OCI-M2 (cell line): Measurements from ENCODE around the gene HLCS.

Experiments
- DNase-seq: peaks from one replicate; lab custom pipeline; 2025; ENCODE audit not compliant: unreplicated experiment; lab: John Stamatoyannopoulos, UW

HLCS gene

DNA sequence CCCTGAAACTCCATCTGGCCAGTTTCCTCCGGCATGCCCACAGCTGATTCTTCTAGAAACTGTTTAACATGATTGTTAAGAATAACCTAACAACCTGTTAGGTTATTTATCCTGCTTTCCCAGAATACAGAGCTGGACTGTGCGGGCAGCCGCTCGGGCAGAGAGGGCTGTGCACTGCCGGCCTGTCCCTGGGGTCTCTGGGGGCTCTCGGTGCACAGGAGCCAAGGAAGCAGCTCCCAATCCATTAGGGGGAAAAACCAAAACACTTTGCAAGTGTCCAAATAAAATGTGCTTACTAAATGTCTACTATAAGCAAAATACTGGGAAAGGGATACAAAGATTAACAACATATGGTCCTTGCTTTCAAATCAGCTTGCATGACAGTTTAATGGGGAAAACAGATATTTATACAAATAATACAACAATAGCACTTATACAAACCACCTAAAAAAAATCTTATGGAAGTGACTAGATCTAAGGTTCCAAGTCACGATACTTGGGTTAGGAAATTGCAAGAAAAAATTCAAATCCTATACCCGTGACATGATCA is 50.7 kb downstream of the HLCS start:
- DNase-seq: no peak

DNA sequence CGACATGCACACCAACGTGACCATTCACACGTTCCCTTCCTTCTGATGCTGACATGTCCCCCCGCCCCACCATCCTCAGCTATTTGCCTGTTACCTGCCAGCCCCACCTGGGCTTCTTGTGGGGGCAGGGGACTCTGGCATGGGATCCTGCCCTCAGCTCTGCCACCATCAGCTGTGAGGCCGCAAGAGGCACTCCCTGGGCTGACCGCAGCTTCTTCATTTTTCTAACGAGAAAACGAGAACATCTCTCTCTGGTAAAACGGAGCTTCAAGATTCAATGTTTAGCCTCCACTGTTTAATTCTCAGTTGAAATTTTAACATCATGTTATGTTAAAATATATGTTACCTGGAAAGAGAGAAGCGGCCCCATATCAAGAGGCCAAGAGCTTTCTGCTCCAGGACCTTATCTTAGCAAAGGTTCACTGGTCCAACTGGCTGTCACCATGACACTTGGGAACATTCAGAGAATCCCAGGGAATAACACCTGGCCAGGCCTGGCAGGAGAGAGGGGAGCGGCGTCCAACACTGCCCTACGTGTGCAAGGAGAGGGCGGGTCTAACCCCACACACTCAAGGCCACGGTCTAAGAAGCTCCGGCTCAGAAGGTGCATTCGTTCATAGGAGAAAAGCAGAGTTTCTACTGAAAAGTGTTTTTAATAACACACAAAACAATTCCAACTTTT is 51.3 kb downstream of the HLCS start:
- no peak for DNase-seq

DNA sequence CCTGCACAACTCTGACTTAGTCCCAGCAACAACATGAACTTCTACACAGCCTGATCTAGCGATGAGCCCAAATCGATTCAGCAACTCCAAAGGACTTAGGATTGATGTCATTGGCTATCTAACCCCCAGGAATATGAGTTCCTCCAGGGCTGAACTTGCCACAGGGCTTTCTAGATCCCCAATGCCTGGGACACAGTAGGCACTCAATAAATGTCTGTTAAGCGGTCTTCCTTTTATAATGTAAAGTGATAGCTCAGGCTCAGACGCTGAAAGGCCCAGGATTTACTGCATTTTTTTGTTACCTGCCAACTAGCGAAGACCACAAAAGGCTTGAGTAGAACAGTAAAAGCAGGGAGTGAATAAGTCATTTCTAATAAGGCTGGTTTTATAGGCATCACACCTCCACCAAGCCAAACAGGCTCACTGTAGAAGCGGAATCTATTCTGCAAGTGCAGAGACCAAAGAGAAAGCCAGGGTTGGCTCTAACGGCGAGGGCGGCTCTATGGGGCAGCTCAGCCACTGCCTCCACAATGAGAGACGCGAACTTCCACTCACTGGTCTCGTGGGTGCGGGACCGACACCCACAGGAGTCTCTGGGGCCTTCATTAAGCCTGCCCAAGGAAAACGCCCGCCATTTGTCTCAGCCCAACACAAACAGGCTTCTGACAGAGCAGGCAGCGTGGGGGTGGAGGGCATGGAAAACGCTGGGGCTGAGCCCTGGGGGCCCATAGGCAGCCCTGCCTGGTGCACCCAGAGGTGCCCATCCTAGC is 52.0 kb downstream of the HLCS start:
- DNase-seq: no peak

DNA sequence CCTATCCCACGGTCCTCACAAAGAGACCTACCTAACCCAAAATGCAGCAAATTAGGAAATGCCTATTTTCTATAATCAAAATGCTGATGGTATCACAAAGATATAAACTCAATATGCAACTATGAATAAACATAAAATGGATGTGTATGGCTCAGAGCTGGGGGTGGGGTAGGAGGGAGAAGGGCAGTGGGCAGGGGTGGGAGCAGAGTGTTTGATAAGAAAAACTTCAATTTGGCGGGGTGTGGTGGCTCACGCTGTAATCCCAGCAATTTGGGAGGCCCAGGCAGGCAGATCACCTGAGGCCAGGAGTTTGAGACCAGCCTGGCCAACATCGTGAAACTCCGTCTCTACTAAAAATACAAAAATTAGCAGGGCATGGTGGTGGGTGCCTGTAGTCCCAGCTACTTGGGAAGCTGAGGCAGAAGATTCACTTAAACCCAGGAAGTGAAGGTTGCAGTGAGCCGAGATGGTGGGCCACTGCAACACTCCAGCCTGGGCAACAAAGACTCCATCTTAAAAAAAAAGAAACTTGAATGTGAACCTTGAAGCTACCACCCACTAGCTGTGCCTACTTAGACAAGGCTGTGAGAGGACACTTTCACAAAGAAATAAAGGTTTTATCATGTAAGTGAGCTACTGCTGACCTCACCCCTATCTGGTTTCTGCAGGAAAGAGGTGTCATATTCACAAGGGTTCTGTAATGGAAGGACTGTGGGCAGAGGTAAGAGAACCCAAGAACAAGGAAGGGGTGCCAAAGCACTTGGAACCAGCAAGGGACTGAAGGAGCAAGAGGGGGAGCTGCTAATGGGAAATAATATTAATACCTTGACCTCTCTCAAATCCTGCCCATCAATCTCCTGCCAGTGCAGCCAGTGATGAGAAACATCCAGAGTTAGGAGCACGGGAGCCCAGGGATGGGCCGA is 53.0 kb downstream of the HLCS start:
- no peak for DNase-seq

DNA sequence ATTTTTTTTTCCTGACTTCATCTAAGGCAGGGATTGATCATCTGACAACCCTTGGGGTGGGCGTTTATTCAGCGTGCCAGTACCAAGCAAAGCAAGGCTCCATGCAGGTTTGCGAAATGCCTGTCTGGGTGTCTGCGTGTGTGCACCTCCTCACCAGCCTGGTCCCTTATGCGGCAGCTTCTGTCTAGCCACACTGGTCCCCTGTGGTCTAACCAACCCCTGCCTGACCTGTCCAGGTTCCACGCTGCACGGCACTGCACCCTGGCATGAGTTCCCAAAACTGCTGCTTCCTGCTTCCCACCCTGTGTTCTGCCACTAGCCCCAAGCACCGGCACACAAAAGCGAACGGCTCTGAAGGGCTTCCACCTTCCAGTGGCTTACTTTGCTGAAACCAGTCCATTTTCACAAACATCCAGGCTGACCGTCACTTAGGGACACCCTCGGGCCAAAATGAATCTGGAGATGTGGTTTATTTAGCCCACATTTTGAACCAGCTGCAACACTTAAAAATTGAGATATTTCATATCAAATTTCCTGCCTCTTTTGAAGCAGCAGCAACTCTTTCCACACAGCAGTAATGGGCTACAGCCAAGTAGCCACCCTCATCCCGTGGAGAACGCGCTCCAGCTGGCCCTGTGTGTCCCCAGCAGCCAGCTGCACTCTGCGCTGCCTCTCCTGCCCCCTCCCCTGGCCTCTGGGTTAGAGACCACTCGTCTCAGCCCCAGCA is 55.7 kb downstream of the HLCS start:
- no peak for DNase-seq

DNA sequence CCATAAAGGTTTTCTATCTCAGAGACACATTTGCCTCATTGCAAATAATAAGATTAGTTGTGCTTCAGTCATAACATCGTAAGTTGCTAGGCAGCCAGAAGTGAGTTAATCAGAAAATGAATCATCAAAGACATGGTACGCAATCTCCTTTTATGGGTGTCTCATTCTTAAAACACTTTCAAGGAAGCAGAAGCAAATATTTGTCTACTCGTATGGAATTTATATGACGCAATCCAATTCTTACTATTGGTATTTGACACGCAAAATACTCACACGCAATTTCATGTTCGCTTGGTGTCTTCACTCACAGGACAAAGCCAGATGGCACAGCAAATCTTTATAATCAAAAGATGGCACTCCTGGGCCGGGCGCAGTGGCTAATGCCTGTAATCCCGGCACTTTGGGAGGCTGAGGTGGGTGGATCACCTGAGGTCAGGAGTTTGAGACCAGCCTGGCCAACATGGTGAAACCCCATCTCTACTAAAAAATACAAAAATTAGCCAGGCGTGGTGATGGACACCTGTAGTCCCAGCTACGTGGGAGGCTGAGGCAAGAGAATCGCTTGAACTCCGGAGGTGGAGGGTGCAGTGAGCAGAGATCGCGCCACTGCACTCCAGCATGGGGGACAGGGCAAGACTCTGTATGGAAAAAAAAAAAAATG is 56.4 kb downstream of the HLCS start:
- no peak for DNase-seq

DNA sequence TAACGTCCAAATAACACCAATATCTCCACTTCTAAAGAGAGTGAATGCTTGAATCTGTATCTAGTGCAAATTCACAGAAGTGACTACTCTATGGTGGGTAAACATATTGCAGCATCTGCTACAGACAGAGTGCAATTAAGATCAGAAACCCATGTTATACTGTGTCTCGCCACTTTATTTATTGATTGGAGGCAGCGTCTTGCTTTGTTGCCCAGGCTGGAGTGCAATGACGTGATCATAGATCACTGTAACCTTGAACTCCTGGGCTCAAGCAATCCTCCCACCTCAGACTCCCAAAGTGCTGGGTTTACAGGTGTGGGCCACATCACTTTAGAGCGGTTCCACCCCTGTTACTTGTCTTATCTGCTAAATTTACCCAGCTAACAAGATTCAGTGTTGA is 57.0 kb downstream of the HLCS start:
- DNase-seq: no peak

DNA sequence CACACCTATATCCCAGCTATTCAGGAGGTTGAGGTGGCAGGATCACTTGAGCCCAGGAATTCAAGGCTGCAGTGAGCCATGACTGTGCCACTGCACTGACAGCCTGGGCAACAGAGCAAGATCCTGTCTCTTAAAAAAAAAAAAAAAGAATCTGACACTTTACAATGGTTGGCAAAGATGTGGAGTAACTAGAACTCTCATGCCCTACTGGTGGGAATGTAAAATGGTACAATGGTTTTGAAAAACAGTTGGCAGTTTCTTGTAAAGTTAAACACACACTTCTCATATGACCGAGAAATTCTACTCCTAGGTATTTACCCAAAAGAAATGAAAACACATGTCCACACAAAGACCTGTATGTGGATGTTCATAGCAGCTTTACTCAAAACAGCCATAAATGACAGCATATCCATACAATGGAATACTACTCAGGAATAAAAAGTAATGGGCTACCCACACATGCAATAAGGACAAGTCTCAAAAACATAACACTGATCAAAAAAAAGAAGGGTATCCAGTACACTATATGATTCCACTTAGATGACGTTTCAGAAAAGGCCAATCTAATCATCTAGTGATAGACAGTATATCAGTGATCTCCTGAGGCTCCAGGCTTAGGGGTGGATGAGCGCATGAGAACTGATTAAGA is 58.1 kb downstream of the HLCS start:
- DNase-seq: no peak

DNA sequence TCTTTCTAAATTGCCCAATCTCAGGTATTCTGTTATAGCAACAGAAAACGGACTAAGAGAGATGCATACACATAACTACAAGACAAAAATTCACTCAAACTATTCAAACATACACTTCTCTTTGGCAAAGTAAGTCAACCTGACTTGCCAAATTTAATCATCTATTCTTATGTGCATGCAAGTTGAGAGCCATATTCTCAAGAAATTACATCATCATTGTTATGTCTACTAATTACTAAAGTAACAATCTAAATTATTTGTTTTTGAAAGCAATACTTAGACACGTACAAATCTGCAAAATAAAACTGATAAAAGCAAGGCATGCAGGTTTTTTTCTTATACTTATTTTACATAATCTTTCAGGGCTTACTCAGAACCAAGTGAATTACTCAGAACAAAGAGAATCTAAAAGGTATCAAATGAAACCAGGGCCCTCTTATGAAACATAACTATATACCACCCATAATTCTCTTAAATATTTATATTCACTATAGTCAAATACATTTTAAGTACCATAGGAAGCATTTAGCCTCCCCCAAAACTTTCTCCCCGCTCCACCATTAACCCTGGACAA is 62.3 kb downstream of the HLCS start:
- no peak for DNase-seq

DNA sequence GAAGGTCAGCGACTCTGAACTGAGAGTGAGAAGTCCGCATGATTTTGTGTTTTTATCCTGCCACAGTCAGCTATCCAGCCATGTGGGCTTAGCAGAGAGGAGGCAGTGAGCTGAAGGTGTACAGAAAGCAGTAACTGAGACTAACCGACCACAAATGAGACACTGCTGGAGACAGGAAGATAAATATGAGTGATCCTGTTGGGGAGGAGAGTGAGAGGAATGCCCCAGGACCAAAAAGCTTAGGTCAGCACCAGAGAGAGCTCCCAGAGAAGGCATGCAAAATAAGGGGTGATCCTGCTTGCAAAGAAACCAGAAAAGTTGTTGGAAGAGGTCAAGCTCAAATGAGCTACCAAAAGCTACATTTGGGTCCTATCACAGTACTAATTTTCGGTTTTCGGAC is 63.7 kb downstream of the HLCS start:
- DNase-seq: no peak

DNA sequence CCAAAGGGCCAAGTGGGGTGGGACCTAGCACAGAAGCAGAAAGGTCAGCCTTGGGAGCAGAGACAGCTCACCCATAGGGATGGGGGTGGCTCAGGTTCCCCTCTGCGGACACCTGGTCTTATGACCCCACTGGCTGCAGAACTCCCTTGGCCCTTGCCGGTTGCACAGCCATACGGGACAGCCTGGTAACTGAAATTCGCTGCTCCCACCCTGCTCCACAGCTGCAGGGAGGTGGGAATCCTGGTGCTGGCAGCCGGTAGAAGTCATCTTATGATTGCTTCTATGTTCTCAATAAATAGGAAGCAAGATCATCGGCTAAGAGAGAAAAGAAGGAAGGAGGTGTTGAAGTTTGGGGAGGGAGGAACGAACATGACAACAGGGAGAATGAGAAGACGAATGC is 64.1 kb downstream of the HLCS start:
- no peak for DNase-seq

DNA sequence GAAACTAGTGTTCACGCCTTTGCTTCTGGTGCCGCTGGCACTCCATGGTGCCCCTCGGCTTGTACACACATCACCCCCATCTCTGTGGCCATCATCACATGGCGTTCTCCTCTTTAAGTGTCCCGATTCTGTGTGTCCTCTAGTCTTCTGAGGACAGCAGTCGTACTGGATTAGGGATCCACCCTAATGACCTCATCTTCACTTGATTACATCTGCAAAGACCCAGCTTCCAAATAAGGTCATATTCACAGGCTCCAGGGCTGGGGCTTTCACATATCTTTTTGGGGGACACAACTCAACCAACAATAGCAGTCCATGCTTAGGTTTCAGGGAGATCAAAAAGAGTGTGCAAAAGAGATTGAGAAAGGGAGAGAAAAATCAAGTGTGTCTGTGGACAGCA is 64.9 kb downstream of the HLCS start:
- no peak for DNase-seq

DNA sequence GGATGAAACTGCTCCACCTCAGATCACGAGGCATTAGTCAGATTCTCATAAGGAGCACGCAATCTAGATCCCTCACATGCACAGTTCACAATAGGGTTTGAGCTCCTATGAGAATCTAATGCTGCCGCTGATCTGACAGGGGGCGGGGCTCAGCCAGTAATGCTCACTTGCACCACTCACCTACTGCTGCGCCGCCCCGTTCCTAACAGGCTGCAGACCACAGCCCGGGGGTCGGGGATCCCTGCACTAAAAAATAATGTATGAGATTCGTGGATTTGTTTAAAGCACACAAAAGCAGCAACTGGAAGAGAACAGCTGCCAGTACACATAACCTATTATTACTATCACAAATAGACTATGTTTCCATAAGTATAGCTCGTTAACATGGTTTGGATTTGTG is 72.9 kb downstream of the HLCS start:
- DNase-seq: no peak

DNA sequence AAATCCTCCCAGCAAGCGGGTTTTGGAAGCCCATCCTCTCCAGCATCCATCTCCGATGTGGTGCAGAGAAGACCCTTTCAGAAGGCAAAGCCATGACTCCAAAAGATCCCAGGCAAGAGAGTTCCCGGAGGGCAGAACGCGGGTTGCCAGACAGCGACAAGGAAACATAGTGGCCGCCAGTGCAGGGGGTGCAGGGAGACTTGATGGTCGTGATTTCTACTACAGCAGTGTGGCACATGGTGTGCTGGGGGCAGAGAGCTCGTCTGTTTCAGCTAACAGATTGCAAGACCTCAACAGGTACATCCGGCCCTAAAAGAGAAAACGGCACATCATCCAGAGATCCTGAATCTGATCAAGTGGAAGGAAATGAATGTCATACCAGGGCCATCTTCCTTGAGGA is 74.3 kb downstream of the HLCS start:
- no peak for DNase-seq

DNA sequence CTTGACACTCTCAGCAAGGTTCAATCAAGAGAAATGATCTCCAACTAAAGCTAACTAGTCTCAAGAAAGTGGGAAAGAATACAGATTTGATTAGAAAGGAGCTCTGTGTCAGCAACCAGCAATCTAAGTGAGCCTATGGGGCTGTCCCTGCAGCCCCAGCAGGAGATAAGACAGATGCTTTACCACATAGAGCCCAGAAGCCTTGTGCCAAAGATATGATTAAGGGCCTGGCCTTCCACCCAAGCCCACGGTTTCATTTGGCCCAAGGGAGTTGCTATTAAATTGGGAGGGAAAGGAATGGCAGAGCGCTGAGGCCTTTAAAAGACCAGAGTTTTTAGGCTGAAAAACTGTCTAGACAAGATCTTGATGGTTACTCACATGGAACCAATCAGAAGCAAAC is 74.8 kb downstream of the HLCS start:
- DNase-seq: no peak

DNA sequence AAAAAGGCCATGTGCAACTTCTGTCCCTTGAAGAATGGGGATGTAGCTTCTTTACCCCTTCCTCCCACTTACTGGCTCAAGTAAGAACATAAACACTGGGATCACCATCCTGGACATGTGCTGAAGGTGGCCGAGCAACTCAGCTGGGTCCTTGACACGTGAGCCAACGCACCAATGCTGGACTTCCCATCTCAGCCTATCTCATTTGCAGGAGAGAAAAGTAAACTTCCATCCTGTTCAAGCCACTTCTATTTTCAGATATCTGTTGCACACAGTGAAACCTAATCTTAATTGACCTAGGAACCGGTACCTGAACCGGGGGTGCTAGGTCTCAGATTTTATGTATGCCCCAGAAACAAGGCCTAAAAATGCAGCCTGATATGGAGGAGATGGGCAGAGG is 75.3 kb downstream of the HLCS start:
- no peak for DNase-seq

DNA sequence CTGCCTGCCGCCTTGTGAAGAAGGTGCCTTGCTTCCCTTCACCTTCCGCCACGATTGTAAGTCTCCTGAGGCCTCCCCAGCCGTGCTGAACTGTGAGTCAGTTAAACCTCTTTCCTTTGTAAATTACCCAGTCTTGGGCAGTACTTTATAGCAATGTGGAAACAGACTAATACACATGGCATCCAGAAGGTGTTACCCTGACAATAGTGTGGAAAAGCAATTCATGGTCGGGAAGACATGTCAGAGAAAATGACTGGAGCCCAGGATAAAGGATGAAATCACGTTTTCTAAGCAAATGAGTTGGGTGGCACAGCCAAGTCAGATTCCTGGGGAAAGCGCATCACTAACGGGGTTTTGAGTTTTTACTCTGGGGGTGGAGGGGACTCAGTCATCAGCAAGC is 76.4 kb downstream of the HLCS start:
- no peak for DNase-seq

DNA sequence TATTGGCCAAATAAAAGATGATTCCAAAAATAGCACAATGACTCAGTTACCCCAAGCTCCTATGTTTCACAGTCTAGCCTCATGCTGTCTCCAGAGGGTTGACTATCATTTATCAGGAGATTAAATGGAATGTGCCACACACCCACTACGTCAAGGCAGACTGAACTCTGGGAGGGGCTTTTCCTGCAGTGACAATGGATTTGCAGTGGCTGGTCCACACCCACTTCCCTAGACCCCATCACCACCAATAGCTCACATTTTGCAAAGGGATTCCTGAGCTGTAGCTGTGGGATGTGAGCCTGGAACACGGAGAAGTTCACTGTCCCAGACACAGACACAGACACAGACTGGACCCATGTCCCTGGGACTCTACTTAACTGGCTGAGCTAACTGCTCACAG is 77.1 kb downstream of the HLCS start:
- DNase-seq: no peak

DNA sequence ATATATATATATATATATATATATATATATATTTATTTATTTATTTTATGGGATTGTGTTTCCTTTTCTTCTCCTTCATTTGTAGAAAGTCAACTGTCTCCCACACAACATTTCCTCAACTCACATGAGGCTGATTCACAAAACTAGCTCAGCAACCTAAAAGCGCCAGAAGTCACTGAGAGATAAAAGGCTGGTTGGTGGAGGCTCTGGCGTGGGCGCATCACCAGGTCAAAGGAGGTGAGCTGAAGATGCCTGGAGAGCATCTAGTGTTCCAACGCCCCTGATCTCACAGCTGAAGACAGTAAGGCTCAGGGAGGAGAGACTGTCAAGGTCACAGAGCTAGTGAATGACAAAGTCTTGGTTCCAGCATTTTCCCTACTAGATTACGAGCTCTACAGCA is 78.0 kb downstream of the HLCS start:
- no peak for DNase-seq

DNA sequence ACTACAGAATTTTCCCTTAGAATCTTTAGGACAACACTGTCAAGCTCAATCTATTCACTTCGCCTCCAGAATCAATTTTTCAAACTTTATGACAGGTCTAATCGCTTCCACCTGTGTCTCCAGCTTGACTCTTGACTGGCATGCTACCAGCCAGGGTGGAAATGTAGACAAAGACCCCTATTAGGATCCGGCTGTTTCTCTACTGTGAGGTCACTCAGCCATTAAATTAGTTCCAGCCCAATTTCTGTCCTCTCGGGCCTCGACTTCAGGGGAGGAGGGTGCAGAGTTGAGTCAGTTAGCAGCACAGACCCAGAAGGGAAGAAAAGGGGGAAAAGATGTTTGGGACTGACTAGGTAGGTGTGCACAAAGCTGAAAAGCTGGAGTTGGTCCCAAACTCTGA is 78.5 kb downstream of the HLCS start:
- DNase-seq: no peak
